GM12878 (cell line): ENCODE results near the gene ARID3B. TPM values are rescaled to one million over a fixed set of nuclear protein-coding genes. Genes with fewer than 3 reads are reported as not detected.
A peak's percentile ranks its signal among the peaks of the same experiment; 100 is the strongest.

ENCODE experiments used
- ATF7 ChIP-seq: fragments of 450-650 bp; IDR thresholded peaks from 2 replicates; pipeline ENCODE4 v1.6.1; 2016; ENCODE audit warnings: low read depth, mild to moderate bottlenecking
- CEBPZ ChIP-seq: fragments of 150-350 bp; IDR thresholded peaks from 2 replicates; pipeline ENCODE4 v1.6.1; 2016; ENCODE audit warnings: low read depth, low read length
- CUX1 ChIP-seq: IDR thresholded peaks from 2 replicates; pipeline ENCODE4 v1.6.1; 2012; ENCODE audit warnings: improper control_type of control experiment, low read depth, low read length; ENCODE audit not compliant: insufficient replicate concordance
- E4F1 ChIP-seq: fragments of 450-650 bp; IDR thresholded peaks from 2 replicates; pipeline ENCODE4 v1.6.1; 2018; ENCODE audit warnings: borderline replicate concordance, mild to moderate bottlenecking; ENCODE audit not compliant: partially characterized antibody
- ELK1 ChIP-seq: IDR thresholded peaks from 2 replicates; pipeline ENCODE4 v1.6.1; 2012; ENCODE audit warnings: low read depth, low read length, improper control_type of control experiment
- HDGF ChIP-seq: fragments of 450-650 bp; IDR thresholded peaks from 2 replicates; pipeline ENCODE4 v1.6.1; 2016; ENCODE audit warnings: antibody characterized with exemption
- IKZF1 ChIP-seq: fragments of 450-650 bp; conservative IDR thresholded peaks from 2 replicates; pipeline ENCODE4 v1.6.1; 2017; ENCODE audit warnings: antibody characterized with exemption, mild to moderate bottlenecking
- NFIC ChIP-seq: IDR thresholded peaks from 2 replicates; pipeline ENCODE4 v1.6.1; 2012; ENCODE audit warnings: low read depth, mild to moderate bottlenecking, inconsistent platforms, low read length, moderate library complexity
- NR2C2 ChIP-seq: IDR thresholded peaks from 2 replicates; pipeline ENCODE4 v1.6.1; 2011; ENCODE audit warnings: borderline replicate concordance, low read depth; ENCODE audit not compliant: control insufficient read depth, insufficient read length
- RCOR1 ChIP-seq: conservative IDR thresholded peaks from 2 replicates; pipeline ENCODE4 v1.6.1; 2012; ENCODE audit warnings: low read depth, low read length, improper control_type of control experiment
- SMARCA5 ChIP-seq: fragments of 450-650 bp; IDR thresholded peaks from 2 replicates; pipeline ENCODE4 v1.6.1; 2017; ENCODE audit warnings: mild to moderate bottlenecking
- SPI1 ChIP-seq: IDR thresholded peaks from 2 replicates; pipeline ENCODE4 v1.6.1; 2011; ENCODE audit warnings: low read depth, mild to moderate bottlenecking, low read length, moderate library complexity, borderline replicate concordance; ENCODE audit not compliant: insufficient read depth
- SREBF2 ChIP-seq: IDR thresholded peaks from 2 replicates; pipeline ENCODE4 v1.6.1; 2012; ENCODE audit warnings: mild to moderate bottlenecking, low read length
- STAT1 ChIP-seq: fragments of 450-650 bp; conservative IDR thresholded peaks from 2 replicates; pipeline ENCODE4 v1.6.1; 2014; ENCODE audit warnings: antibody characterized with exemption, mild to moderate bottlenecking
- TAF1 ChIP-seq: IDR thresholded peaks from 2 replicates; pipeline ENCODE4 v1.6.1; 2011; ENCODE audit warnings: mild to moderate bottlenecking, low read depth, low read length, borderline replicate concordance
- TARDBP ChIP-seq: IDR thresholded peaks from 2 replicates; pipeline ENCODE4 v1.6.1; 2016; ENCODE audit warnings: borderline replicate concordance
- ZNF207 ChIP-seq: fragments of 450-650 bp; IDR thresholded peaks from 2 replicates; pipeline ENCODE4 v1.6.1; 2014; ENCODE audit warnings: antibody characterized with exemption, mild to moderate bottlenecking, borderline replicate concordance
- polyA plus RNA-seq, 11 experiments: library from polyadenylated mRNA; depleted of rRNA in 4 of 11; unstranded in 6 of 11; stranded (reverse) in 5 of 11; fragments of >200 nt; fragmentation: Nextera tagmentation in 4 of 11; fragmentation: Illumina TruSeq in 1 of 11; extraction: Ambion mirVana in 4 of 11; extraction: Trizol in 1 of 11; gene quantifications; 1 replicate in 1 of 11; 2 replicates in 10 of 11; pipeline versions ENCODE4 v1.2.1 to v1.2.3, GENCODE V29; 2011 to 2016; ENCODE audit warnings: inconsistent platforms in 2 of 11, missing spikeins in 2 of 11, low read depth in 1 of 11
- total RNA-seq, 4 experiments: library from RNA; depleted of rRNA in 3 of 4; stranded (reverse); fragments of >200 nt in 3 of 4; fragmentation: Illumina TruSeq in 1 of 4; extraction: Trizol in 1 of 4; gene quantifications; 2 replicates each; pipeline versions ENCODE4 v1.2.1 to v1.2.3, GENCODE V29; 2013 to 2021

ARID3B gene
- total and polyA plus RNA-seq, 10 of the 15 experiments (the other 5 are each of a cell fraction or from before 2014, with no cell fraction given): 1.1 to 33.4 (median 24.0) TPM

- TF ChIP-seq CUX1 (no peak), SREBF2 (no peak; the same call in 1 of the 2 replicates), ZNF207 (peak; percentile 67; the same call in 1 of the 2 replicates), NR2C2 (no peak), NFIC (no peak), ATF7 (no peak), SPI1 (no peak), HDGF (no peak), IKZF1 (peak; percentile 97), STAT1 (0 out of 2 replicates have a peak, but pooled peaks have one; percentile 81), TARDBP (peak; percentile 22; the same call in 1 of the 2 replicates), TAF1 (peak; percentile 64; the same call in 1 of the 2 replicates), SMARCA5 (peak; percentile 90), RCOR1 (no peak), ELK1 (peak; percentile 93), CEBPZ (no peak), E4F1 (peak; percentile 59)
Observed at GRCh38 chr15:74615508-74616365, 74.7 kb downstream of the ARID3B start, which contains the start of gene CLK3 (continued).
